ENCODE measurements around the gene GNL1.

DNA sequence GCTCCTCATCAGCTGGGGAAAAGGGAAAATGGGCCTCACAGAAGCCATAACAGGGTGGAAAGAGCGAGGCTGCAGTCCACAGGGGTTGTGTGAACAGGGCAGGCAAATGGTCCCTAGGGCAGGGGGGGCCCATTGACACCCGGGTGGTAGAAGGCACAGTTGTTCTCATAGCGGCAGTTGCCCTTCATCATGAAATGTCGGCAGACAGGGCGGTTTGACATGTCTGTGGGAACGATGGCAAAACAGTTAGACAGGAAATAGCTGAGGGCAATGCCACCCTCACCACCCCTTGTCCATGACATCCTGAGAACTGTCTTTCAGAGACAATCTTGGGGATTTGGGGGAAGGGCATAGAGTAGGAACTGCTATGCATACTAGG lies 45.1 kb upstream of the GNL1 start:
- TF ChIP-seq, protein P1, sequence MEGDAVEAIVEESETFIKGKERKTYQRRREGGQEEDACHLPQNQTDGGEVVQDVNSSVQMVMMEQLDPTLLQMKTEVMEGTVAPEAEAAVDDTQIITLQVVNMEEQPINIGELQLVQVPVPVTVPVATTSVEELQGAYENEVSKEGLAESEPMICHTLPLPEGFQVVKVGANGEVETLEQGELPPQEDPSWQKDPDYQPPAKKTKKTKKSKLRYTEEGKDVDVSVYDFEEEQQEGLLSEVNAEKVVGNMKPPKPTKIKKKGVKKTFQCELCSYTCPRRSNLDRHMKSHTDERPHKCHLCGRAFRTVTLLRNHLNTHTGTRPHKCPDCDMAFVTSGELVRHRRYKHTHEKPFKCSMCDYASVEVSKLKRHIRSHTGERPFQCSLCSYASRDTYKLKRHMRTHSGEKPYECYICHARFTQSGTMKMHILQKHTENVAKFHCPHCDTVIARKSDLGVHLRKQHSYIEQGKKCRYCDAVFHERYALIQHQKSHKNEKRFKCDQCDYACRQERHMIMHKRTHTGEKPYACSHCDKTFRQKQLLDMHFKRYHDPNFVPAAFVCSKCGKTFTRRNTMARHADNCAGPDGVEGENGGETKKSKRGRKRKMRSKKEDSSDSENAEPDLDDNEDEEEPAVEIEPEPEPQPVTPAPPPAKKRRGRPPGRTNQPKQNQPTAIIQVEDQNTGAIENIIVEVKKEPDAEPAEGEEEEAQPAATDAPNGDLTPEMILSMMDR (IDR thresholded peaks at IDR 0.05; ENCODE audit: low read depth, low read length, missing input control) = no peak
- TF ChIP-seq TAF1 (conservative IDR thresholded peaks at IDR 0.05) = no peak
- TF ChIP-seq RAD21 (IDR thresholded peaks at IDR 0.05) = no peak
- TF ChIP-seq, protein P2, sequence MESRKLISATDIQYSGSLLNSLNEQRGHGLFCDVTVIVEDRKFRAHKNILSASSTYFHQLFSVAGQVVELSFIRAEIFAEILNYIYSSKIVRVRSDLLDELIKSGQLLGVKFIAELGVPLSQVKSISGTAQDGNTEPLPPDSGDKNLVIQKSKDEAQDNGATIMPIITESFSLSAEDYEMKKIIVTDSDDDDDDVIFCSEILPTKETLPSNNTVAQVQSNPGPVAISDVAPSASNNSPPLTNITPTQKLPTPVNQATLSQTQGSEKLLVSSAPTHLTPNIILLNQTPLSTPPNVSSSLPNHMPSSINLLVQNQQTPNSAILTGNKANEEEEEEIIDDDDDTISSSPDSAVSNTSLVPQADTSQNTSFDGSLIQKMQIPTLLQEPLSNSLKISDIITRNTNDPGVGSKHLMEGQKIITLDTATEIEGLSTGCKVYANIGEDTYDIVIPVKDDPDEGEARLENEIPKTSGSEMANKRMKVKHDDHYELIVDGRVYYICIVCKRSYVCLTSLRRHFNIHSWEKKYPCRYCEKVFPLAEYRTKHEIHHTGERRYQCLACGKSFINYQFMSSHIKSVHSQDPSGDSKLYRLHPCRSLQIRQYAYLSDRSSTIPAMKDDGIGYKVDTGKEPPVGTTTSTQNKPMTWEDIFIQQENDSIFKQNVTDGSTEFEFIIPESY (IDR thresholded peaks at IDR 0.05) = no peak
- TF ChIP-seq FOXA1 (IDR thresholded peaks at IDR 0.05) = no peak
- TF ChIP-seq FOXA2 (IDR thresholded peaks at IDR 0.05) = no peak
- TF ChIP-seq, protein P3, sequence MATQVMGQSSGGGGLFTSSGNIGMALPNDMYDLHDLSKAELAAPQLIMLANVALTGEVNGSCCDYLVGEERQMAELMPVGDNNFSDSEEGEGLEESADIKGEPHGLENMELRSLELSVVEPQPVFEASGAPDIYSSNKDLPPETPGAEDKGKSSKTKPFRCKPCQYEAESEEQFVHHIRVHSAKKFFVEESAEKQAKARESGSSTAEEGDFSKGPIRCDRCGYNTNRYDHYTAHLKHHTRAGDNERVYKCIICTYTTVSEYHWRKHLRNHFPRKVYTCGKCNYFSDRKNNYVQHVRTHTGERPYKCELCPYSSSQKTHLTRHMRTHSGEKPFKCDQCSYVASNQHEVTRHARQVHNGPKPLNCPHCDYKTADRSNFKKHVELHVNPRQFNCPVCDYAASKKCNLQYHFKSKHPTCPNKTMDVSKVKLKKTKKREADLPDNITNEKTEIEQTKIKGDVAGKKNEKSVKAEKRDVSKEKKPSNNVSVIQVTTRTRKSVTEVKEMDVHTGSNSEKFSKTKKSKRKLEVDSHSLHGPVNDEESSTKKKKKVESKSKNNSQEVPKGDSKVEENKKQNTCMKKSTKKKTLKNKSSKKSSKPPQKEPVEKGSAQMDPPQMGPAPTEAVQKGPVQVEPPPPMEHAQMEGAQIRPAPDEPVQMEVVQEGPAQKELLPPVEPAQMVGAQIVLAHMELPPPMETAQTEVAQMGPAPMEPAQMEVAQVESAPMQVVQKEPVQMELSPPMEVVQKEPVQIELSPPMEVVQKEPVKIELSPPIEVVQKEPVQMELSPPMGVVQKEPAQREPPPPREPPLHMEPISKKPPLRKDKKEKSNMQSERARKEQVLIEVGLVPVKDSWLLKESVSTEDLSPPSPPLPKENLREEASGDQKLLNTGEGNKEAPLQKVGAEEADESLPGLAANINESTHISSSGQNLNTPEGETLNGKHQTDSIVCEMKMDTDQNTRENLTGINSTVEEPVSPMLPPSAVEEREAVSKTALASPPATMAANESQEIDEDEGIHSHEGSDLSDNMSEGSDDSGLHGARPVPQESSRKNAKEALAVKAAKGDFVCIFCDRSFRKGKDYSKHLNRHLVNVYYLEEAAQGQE (IDR thresholded peaks at IDR 0.05) = no peak
- TF ChIP-seq SP1 (IDR thresholded peaks at IDR 0.05) = no peak
- no peak for TF ChIP-seq RXRA (IDR thresholded peaks at IDR 0.05)
- TF ChIP-seq HNF4A (conservative IDR thresholded peaks at IDR 0.05) = no peak
- TF ChIP-seq GABPA (IDR thresholded peaks at IDR 0.05 in 1 of 2, conservative IDR thresholded peaks at IDR 0.05 in 1 of 2) = no peak
- TF ChIP-seq EGR1 (IDR thresholded peaks at IDR 0.05; ENCODE audit: low read depth in 2 of 2) = no peak
